Transverse colon (tissue), 4 donors: ENCODE measurements around the gene TRPV2. TPM values are rescaled to one million over a fixed set of nuclear protein-coding genes. Genes with fewer than 3 reads are reported as not detected.

ENCODE experiments used
- DNase-seq: peaks from one replicate; pipeline ENCODE4 v3.0.0-alpha.2; 2019
- H3K27ac ChIP-seq, 4 donors: fragments of 200-600 bp; sonication (generic); 2 replicates each; pipeline ENCODE4 v1.5.1; 2016 to 2018; ENCODE audit warnings: inconsistent platforms in 4 of 4
- H3K27me3 ChIP-seq: fragments of 200-600 bp; sonication (generic); 2 replicates; pipeline ENCODE4 v1.5.1; 2017; ENCODE audit warnings: inconsistent platforms
- H3K36me3 ChIP-seq, 4 donors: fragments of 200-600 bp; sonication (generic); 2 replicates each; pipeline ENCODE4 v1.5.1; 2017 to 2019; ENCODE audit warnings: inconsistent platforms in 4 of 4
- H3K4me1 ChIP-seq, 4 donors: fragments of 200-600 bp; sonication (generic); 2 replicates each; pipeline ENCODE4 v1.5.1; 2017 to 2020; ENCODE audit warnings: inconsistent platforms in 4 of 4
- H3K4me3 ChIP-seq, 4 donors: fragments of 200-600 bp; sonication (generic); 1 replicate in 1 of 4; 2 replicates in 3 of 4; pipeline versions ENCODE4 v1.5.1 to v1.6.1; 2017 to 2019; ENCODE audit warnings: inconsistent platforms in 4 of 4
- H3K9me3 ChIP-seq, 2 donors: fragments of 200-600 bp; sonication (generic); 2 replicates each; pipeline ENCODE4 v1.5.1; 2017 to 2019; ENCODE audit warnings: inconsistent platforms in 2 of 2
- EP300 ChIP-seq: sonication (generic); formaldehyde crosslinking; IDR thresholded peaks from one replicate; pipeline ENCODE4 v1.6.1; 2017; ENCODE audit warnings: antibody characterized with exemption, low read depth
- POLR2A ChIP-seq: fragments of 450-650 bp; IDR thresholded peaks from one replicate; pipeline ENCODE4 v1.6.1; 2016; ENCODE audit warnings: antibody characterized with exemption, mild to moderate bottlenecking, moderate library complexity
- POLR2AphosphoS5 ChIP-seq, 3 donors: sonication (generic); formaldehyde crosslinking; IDR thresholded peaks; one replicate each; pipeline ENCODE4 v1.6.1; 2016; ENCODE audit warnings: antibody characterized with exemption in 3 of 3
- whole genome bisulfite sequencing, 2 donors: methylation state at CpG; one replicate each; pipeline ENCODE4 v1.1.5; 2018; ENCODE audit warnings: low coverage in 1 of 2; 5-methylcytosine and 5-hydroxymethylcytosine counted together
- in situ Hi-C, 4 donors: fragments of 200-750 bp; cut with MboI; loops; one replicate each; pipeline versions ENCODE4 v1.15.0 to v1.15.1; 2017; ENCODE audit warnings: low sequenced_read_pairs in 3 of 4, low pct_ligation_motif_present in 1 of 4, low pct_unique_long_range_greater_than_20kb in 1 of 4
- intact Hi-C: fragments of 100-400 bp; cut with DNase I; formaldehyde crosslinking; loops from one replicate; pipeline ENCODE4 v1.15.1; 2023; ENCODE audit warnings: low total_unique reads
- total RNA-seq, 4 donors: library from RNA; depleted of rRNA; stranded (reverse); fragments of >200 nt; gene quantifications; one replicate each; pipeline ENCODE4 v1.1.0, GENCODE V29; 2016
- TF ChIP-seq, protein P1 (sequence below), 5 experiments: fragments of 200-600 bp in 3 of 5; fragments of 450-650 bp in 2 of 5; sonication (generic) in 3 of 5; IDR thresholded peaks; 1 replicate in 2 of 5; 2 replicates in 3 of 5; pipeline ENCODE4 v1.5.1; 2016 to 2017; ENCODE audit warnings: antibody characterized with exemption in 5 of 5, inconsistent platforms in 3 of 5, mild to moderate bottlenecking in 2 of 5, moderate library complexity in 1 of 5

TRPV2 gene
- total RNA-seq, 4 donors from 2014 or later: 2.4 to 8.2 (median 4.4) TPM

DNA sequence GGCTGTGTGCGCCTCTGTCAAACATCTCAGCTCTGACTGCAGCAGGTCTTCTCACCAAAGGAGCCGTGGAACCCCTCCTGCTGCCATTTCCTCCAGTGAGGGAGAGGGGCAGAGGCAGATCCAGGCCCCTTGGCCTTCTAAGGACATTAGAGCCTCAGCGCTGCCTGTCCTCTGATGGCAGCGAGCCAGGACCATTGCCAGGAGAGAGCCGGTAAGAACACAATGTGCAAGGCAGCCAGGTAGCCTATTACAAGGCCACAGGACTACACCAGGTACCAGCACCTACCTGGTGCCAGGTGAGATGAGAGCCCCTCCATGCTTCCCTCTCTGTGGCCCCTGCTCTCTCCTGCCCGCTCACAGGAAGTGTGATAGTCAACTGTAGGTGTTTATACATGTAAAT, 65.6 kb downstream of the TRPV2 start:
- Histone ChIP-seq H3K36me3 (no peaks in the 10 kb centered on the region), H3K4me3 (no peak overlapping the region), H3K4me1 (peaks cover 21 to 44% (median 27%) of the 10 kb centered on the region in 4 donors), H3K27ac (no peak overlapping the region), H3K27me3 (no peaks in the 10 kb centered on the region), H3K9me3 (no peaks in the 10 kb centered on the region)
- in situ Hi-C loops (no loop called here), intact Hi-C loops (loop anchor here (1.0 kb wide), 1 partner anchor 38 kb away; no protein-coding TSS in a partner anchor)
- WGBS, 2 donors: 76% methylated on average over 6 of the region's 6 CpGs; no CpG with 5 or more reads in 1 of the 2 donors
- TF ChIP-seq, protein P1, sequence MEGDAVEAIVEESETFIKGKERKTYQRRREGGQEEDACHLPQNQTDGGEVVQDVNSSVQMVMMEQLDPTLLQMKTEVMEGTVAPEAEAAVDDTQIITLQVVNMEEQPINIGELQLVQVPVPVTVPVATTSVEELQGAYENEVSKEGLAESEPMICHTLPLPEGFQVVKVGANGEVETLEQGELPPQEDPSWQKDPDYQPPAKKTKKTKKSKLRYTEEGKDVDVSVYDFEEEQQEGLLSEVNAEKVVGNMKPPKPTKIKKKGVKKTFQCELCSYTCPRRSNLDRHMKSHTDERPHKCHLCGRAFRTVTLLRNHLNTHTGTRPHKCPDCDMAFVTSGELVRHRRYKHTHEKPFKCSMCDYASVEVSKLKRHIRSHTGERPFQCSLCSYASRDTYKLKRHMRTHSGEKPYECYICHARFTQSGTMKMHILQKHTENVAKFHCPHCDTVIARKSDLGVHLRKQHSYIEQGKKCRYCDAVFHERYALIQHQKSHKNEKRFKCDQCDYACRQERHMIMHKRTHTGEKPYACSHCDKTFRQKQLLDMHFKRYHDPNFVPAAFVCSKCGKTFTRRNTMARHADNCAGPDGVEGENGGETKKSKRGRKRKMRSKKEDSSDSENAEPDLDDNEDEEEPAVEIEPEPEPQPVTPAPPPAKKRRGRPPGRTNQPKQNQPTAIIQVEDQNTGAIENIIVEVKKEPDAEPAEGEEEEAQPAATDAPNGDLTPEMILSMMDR (IDR thresholded peaks at IDR 0.05): no peak
- TF ChIP-seq POLR2AphosphoS5 (IDR thresholded peaks at IDR 0.05) (no peak), POLR2A (no peak), EP300 (no peak)
- DNase-seq: no peak

DNA sequence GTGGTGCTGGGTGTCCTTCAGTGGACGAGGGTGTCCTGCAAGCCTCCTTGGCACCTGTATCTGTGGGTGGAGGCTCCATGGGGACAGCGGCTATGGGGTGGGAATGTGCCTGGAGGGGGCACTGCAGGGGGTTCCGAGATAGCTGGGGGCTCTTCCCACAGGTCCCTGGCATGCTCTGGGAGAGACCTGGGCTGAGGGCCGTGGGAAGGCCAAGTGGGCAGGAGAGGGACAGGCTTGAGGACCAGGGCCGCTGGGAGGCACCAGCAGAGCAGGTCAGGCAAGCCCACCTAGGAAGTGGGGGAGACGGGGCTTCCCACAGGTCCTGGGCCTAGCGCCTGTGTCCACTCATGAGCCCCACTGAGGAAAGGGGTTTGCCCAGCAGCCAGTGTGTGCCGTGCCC, 66.9 kb downstream of the TRPV2 start:
- 82 to 100% methylated on average over 1 to 8 of the region's 8 CpGs for WGBS, 2 donors
- in situ Hi-C loops: no loop called here

DNA sequence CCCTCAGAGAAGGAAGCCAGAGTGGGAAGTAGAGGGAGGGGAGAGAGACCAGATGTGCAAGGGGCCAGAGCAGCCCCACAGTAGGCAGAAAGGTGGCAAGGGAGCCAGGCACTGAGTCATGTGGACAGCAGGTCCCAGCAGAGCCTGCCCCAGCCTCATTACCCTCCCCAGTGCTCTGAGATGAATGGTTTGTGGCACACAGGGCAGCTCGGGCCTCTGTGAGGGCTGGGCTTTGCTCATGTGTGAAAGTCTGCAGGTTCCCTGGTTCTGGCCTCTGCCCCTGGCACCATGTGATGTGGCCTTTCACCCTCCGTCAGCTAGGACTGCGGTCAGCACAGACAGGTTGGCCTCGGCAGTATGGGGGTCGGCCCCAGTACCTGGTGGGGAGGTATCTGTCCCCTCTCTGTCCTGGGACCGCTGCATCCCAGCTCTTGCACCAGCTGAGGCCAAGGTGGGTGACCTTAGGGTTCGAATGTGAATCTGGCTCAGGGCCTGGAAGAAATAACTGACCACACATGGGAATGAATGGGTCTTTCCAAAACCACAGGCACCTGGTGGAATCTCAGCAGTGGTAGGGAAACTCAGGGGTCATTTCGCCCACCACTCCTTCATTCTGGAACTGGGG, 67.8 kb downstream of the TRPV2 start:
- DNase-seq: no peak
- H3K27ac ChIP-seq: no peak overlapping the region
- H3K9me3 ChIP-seq: no peaks in the 10 kb centered on the region
- in situ Hi-C loops: no loop called here
- no peak overlapping the region for H3K4me3 ChIP-seq
- H3K36me3 ChIP-seq: no peaks in the 10 kb centered on the region
- H3K4me1 ChIP-seq: peaks cover 34 to 54% (median 41%) of the 10 kb centered on the region in 4 donors
- TF ChIP-seq POLR2AphosphoS5 (IDR thresholded peaks at IDR 0.05): no peak
- TF ChIP-seq, protein P1 (IDR thresholded peaks at IDR 0.05): no peak
- TF ChIP-seq EP300: no peak
- TF ChIP-seq POLR2A: no peak
- intact Hi-C loops: no loop called here
- H3K27me3 ChIP-seq: no peaks in the 10 kb centered on the region
- 94% methylated on average over 7 of the region's 8 CpGs; no CpG with 5 or more reads in 1 of the 2 donors for WGBS, 2 donors

More for the DNA sequence above, 66.9 kb downstream of the TRPV2 start:
- no peak for DNase-seq
- Histone ChIP-seq H3K4me1 (peaks cover 34 to 53% (median 37%) of the 10 kb centered on the region in 4 donors), H3K27ac (no peak overlapping the region), H3K9me3 (no peaks in the 10 kb centered on the region), H3K4me3 (no peak overlapping the region), H3K36me3 (no peaks in the 10 kb centered on the region), H3K27me3 (no peaks in the 10 kb centered on the region)
- intact Hi-C loops: no loop called here
- TF ChIP-seq EP300 (no peak), POLR2AphosphoS5 (IDR thresholded peaks at IDR 0.05) (no peak), POLR2A (no peak)
- TF ChIP-seq, protein P1 (IDR thresholded peaks at IDR 0.05): no peak

DNA sequence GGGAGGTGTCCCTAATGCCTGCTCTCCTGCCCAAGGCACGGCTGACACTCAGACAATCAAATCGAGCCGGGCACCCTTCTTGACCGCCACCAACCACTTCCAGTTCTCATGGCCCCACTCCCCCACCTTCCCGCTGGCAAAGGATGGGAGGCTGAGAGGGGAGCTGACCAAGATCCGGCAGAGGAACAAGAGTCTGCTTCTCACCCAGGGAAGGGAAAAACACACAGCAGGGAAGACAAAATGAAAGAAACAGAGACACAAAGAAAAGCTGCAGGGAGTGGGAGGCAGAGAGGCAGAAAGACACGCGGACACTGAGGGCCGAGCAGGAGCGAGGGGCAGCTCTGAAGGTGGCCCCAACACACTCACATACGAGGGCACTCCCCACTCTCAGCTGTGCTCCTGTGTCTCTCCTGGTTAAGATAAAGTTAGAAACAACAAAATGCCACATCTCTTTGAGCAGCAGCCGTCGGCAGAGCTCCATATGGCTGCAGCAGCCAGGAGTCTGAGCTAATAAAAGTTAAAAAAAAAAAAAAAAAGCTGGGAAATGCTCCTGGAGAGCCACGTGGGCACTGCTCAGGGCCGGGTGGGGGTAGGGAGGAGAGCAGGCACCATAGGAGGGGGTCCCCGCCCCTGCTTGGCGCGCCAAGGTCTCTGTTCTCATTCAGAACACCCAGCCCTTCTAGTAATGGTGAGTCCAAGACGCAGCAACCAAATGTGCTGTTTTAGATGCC, 69.2 kb downstream of the TRPV2 start:
- H3K27ac ChIP-seq: peak overlapping the region; percentile 86 to 92 (median 88)
- TF ChIP-seq, protein P1 (IDR thresholded peaks at IDR 0.05): no peak
- TF ChIP-seq EP300: no peak
- TF ChIP-seq POLR2AphosphoS5 (IDR thresholded peaks at IDR 0.05): no peak
- TF ChIP-seq POLR2A: no peak
- in situ Hi-C loops (no loop called here), intact Hi-C loops (no loop called here)
- 43 to 59% methylated on average over 2 to 19 of the region's 19 CpGs for WGBS, 2 donors
- no peaks in the 10 kb centered on the region for H3K27me3 ChIP-seq
- peak overlapping the region in 1 of 4 donors; percentile 10 for H3K4me3 ChIP-seq
- H3K9me3 ChIP-seq: no peaks in the 10 kb centered on the region
- H3K4me1 ChIP-seq: peaks cover 41 to 57% (median 44%) of the 10 kb centered on the region in 4 donors
- no peaks in the 10 kb centered on the region for H3K36me3 ChIP-seq
- no peak for DNase-seq
